Measurements from ENCODE around the gene SSBP3.

SSBP3 gene

DNA sequence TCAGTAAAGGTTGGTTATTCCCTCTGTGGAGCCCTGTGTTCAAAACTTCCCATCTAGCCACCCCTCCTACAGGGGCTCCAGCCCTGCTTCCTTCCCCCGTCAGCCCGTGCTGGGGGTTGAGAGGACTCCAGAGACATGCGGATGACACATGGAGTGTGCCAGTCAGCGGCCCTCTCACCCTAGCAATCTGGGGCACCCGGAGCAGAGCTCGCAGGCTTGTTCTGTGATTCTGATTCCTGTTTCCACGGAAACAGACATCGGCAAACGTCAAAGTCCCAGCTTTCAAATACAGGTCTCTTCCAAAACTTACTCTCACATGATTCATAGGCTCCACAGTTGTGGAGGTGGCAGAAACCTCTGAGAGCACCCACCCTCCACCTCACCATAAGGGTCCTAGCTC, 9.8 kb upstream of the SSBP3 start:
- no peak for DNase-seq
- no peak overlapping the region for H3K27ac ChIP-seq
- intact Hi-C loops (cut with DNase I; ENCODE audit: low total_unique reads): no loop called here
- H3K4me3 ChIP-seq: no peak overlapping the region
- TF ChIP-seq, protein P1, sequence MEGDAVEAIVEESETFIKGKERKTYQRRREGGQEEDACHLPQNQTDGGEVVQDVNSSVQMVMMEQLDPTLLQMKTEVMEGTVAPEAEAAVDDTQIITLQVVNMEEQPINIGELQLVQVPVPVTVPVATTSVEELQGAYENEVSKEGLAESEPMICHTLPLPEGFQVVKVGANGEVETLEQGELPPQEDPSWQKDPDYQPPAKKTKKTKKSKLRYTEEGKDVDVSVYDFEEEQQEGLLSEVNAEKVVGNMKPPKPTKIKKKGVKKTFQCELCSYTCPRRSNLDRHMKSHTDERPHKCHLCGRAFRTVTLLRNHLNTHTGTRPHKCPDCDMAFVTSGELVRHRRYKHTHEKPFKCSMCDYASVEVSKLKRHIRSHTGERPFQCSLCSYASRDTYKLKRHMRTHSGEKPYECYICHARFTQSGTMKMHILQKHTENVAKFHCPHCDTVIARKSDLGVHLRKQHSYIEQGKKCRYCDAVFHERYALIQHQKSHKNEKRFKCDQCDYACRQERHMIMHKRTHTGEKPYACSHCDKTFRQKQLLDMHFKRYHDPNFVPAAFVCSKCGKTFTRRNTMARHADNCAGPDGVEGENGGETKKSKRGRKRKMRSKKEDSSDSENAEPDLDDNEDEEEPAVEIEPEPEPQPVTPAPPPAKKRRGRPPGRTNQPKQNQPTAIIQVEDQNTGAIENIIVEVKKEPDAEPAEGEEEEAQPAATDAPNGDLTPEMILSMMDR (IDR thresholded peaks at IDR 0.05): no peak
- H3K4me1 ChIP-seq: peaks cover 0 to 6% (median 1%) of the 10 kb centered on the region in 4 donors
- no peaks in the 10 kb centered on the region for H3K9me3 ChIP-seq
- no peaks in the 10 kb centered on the region for H3K36me3 ChIP-seq
- H3K27me3 ChIP-seq: peaks cover 0 to 17% of the 10 kb centered on the region in 2 donors

DNA sequence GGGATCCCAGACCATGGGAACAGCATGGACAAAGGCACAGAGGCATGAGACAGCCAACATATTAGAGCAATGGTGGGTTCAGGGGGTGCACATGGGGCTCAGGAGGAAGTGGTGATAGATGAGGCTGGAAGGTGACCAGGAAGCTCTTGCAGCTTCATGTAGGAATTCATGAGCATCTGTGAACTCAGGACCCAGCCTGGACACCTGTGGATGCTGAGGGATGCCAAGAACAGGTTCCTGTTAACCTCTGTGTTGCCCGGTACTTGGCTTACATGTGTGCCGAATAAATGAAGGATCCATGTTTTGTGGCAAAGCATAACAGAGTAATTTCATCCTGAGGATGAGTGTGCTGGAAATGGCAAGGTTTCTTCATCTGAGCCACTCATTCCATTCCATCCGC, 9.3 kb upstream of the SSBP3 start:
- Histone ChIP-seq H3K27me3 (peaks cover 0 to 17% of the 10 kb centered on the region in 2 donors), H3K9me3 (no peaks in the 10 kb centered on the region), H3K4me1 (peaks cover 0 to 6% (median 1%) of the 10 kb centered on the region in 4 donors), H3K4me3 (no peak overlapping the region), H3K27ac (no peak overlapping the region), H3K36me3 (no peaks in the 10 kb centered on the region)
- TF ChIP-seq, protein P1 (IDR thresholded peaks at IDR 0.05): no peak
- DNase-seq: no peak
- intact Hi-C loops (cut with DNase I; ENCODE audit: low total_unique reads): no loop called here

DNA sequence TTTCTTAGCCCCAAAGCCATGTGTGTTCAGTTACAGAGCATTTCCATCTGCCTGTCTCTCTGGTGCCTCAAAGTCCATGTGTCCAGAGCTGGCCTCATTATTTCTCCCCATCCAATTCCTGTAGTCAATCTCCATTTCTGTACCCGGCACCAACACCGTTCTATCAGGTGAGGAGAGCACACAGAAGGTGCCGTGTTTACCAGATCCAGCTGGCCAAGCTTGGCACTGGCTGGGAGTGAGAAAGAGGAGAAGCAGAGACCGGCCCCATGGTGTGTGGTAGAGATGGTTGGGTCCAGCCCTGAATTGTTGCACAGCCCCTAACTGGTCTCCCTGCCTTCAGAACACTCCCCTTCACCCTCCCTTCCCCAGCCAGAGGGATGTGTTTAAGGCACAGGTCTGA, 7.5 kb upstream of the SSBP3 start:
- DNase-seq: no peak
- H3K9me3 ChIP-seq: no peaks in the 10 kb centered on the region
- intact Hi-C loops (cut with DNase I; ENCODE audit: low total_unique reads): loop anchor here (5.0 kb wide), 1 partner anchor 129 kb away; no protein-coding TSS in a partner anchor
- no peak overlapping the region for H3K4me3 ChIP-seq
- peaks cover 0 to 17% of the 10 kb centered on the region in 2 donors for H3K27me3 ChIP-seq
- peaks cover 0 to 9% (median 3%) of the 10 kb centered on the region in 4 donors for H3K4me1 ChIP-seq
- H3K36me3 ChIP-seq: no peaks in the 10 kb centered on the region
- TF ChIP-seq, protein P1 (IDR thresholded peaks at IDR 0.05): no peak
- H3K27ac ChIP-seq: no peak overlapping the region

DNA sequence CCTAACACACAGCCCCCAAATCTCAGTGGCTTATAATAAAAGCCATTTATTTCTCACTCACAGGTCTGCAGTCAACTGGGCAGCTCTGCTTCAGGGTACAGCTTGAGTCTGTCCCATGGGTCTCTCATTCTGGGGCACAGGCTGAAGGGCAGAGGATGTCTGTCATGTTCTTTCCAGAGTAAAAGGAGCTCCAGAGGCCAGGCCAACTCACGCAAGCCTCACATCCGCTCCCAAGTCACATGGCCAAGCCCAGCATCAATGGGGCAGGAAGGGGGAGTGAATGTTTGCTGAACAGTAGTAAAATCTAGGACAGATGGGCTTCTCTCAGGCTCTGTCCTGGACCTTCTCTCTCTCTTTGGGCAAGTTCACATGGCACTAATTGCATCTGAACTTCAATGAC, 7.1 kb upstream of the SSBP3 start:
- Histone ChIP-seq H3K4me3 (no peak overlapping the region), H3K9me3 (no peaks in the 10 kb centered on the region), H3K27me3 (peaks cover 0 to 15% of the 10 kb centered on the region in 2 donors), H3K36me3 (no peaks in the 10 kb centered on the region), H3K4me1 (peaks cover 0 to 13% (median 6%) of the 10 kb centered on the region in 4 donors), H3K27ac (no peak overlapping the region)
- TF ChIP-seq, protein P1 (IDR thresholded peaks at IDR 0.05): no peak
- intact Hi-C loops (cut with DNase I; ENCODE audit: low total_unique reads): loop anchor here (5.0 kb wide), 1 partner anchor 129 kb away; no protein-coding TSS in a partner anchor
- DNase-seq: no peak

DNA sequence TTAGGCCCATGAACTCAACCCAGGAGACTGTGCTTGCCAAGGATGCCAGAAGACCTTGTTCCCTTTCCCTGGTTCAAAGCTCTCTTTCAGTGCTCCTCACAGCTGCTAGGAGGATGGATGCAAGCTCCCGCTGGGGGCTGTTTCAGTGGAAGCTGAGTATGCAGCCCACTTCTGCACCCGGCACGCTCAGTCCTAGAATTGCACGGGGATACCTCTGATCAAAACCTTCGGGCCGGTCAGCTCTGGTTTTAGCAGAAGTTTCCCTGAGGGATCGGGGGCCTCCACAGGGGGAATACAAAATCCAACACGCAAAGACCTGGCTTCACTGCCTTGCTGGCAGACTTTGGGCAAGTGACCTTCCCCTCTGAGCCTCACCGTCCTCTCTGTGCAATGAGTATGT, 4.2 kb upstream of the SSBP3 start:
- Histone ChIP-seq H3K4me1 (peaks cover 0 to 23% (median 12%) of the 10 kb centered on the region in 4 donors), H3K4me3 (no peak overlapping the region), H3K27ac (no peak overlapping the region), H3K27me3 (peaks cover 0 to 1% of the 10 kb centered on the region in 2 donors), H3K36me3 (no peaks in the 10 kb centered on the region), H3K9me3 (no peaks in the 10 kb centered on the region)
- TF ChIP-seq, protein P1 (IDR thresholded peaks at IDR 0.05): no peak
- intact Hi-C loops (cut with DNase I; ENCODE audit: low total_unique reads): loop anchor here (5.0 kb wide), 1 partner anchor 132 kb away; no protein-coding TSS in a partner anchor
- no peak for DNase-seq

Data from tibial artery (tissue), 4 donors.